SJCRH30 (cell line): Measurements from ENCODE around the gene ERFE. TPM values are rescaled to one million over a fixed set of nuclear protein-coding genes. Genes with fewer than 3 reads are reported as not detected.

Experiments used
- DNase-seq, 2 experiments: peaks; one replicate each; pipeline ENCODE4 v3.0.0-alpha.2; 2015 to 2020
- H3K27ac ChIP-seq: fragments of 250-450 bp; sonication (Bioruptor Pico); 2 replicates; pipeline ENCODE4 v1.5.1; 2020; ENCODE audit warnings: mild to moderate bottlenecking, moderate library complexity
- H3K27me3 ChIP-seq: fragments of 250-450 bp; sonication (Bioruptor Pico); 2 replicates; pipeline ENCODE4 v1.5.1; 2020; ENCODE audit warnings: mild to moderate bottlenecking, moderate library complexity
- H3K36me3 ChIP-seq: fragments of 250-450 bp; sonication (Bioruptor Pico); 2 replicates; pipeline ENCODE4 v1.5.1; 2020; ENCODE audit warnings: mild to moderate bottlenecking, moderate library complexity
- H3K4me1 ChIP-seq: fragments of 250-450 bp; sonication (Bioruptor Pico); 2 replicates; pipeline ENCODE4 v1.5.1; 2020; ENCODE audit warnings: mild to moderate bottlenecking, moderate library complexity
- H3K4me3 ChIP-seq: fragments of 250-450 bp; sonication (Bioruptor Pico); 2 replicates; pipeline ENCODE4 v1.5.1; 2020; ENCODE audit warnings: mild to moderate bottlenecking, moderate library complexity
- H3K9me3 ChIP-seq: fragments of 250-450 bp; sonication (Bioruptor Pico); replicated peaks from 2 replicates; pipeline ENCODE4 v1.5.1; 2020; ENCODE audit warnings: mild to moderate bottlenecking, moderate library complexity
- total RNA-seq: library from RNA; depleted of rRNA; stranded (reverse); fragments of >200 nt; shearing (Covaris generic); gene quantifications from 2 replicates; pipeline ENCODE4 v1.2.3, GENCODE V29; 2014

ERFE gene
- total RNA-seq, 1 experiment from 2014 or later: 10.4 TPM

DNA sequence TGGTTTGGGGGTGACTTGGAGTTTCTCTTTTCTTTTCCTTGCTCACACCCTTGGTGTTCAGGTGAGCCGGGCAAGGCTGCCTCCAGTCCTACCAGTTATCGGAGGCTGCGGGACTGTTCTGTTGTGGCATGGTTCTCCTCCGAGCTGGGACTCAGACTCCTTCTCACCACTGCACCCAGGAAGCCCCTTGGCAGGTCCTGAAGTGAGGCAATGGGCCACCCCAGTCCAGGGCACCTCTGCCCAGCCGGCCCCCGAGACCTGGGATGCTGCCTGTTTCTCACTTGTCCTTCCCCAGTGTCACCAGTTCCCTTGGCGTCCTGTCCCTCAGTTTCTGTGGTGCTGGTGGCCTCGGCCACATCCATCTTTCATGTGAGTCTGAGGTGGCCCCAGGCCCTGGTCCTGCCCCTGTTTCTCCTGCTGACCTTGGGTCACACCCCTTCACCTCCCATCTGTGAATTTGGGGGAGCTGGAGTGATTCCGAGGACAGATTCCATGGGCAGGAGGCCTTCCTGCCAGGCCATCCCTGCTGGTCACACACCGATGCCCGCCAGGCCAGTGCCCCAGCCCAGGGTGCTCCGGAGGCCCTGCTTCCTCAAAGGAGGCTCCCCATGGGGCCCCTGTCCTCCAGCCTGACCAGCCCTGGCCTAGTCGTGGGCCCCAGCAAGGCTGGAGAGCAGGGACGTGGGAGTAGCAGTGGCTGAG lies 26.9 kb upstream of the ERFE start:
- no peak for DNase-seq
- H3K4me3 ChIP-seq: no peak overlapping the region

DNA sequence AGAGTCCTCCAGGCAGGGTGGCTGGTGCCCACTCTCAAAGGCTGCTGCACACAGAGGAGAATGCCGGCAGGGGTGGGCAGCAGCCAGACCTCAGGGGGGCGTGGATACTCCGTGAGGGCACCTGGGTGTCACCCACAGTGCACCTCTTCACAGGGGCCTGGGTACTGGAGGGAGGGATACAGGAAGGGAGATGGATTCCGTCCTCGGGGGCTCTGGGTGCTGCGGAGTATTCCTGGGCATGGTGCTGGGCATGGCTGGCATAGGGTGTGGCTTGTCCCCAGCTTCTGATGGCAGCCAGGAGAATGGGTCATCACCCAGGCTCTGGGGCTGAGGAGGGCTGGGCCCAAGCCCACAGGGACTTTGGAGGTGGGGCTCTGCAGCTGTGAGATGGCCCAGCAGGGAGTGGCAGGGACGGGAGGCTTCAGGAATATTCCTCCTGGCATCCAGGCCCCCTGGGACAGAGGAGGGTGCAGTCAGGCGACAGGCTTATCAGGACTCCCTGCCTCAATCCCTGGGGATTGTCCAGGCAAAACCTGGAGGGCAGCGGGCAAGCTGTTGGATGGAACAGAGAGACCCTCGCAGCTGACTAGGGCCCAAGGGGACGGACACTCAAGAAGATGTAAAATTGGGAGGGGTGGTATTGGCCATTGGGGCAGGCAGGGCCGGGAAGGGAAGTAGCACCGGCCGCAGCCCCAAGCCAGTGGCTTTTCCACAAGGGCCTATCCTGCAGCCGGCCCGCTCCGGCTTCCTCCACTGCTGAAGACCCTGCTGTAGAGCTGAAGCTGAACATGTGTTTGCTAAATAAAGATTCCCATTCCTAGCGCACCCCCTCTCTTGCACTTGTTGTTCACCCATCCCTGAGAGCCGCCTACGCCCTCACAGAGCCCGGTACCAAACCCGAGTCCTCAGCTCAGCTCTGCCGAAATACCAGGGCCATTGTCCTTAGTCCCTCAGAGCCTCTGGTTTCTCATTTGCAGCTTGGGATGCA lies 26.0 kb upstream of the ERFE start:
- H3K4me3 ChIP-seq: no peak overlapping the region
- no peak for DNase-seq
- no peaks in the 10 kb centered on the region; the same call in 1 of the 2 replicates for H3K27me3 ChIP-seq
- no peaks in the 10 kb centered on the region for H3K36me3 ChIP-seq
- peaks cover 31% of the 10 kb centered on the region for H3K4me1 ChIP-seq
- H3K27ac ChIP-seq: no peak overlapping the region
- no peaks in the 10 kb centered on the region for H3K9me3 ChIP-seq

More for the DNA sequence above, 26.9 kb upstream of the ERFE start:
- H3K36me3 ChIP-seq: no peaks in the 10 kb centered on the region
- H3K4me1 ChIP-seq: peaks cover 27% of the 10 kb centered on the region
- H3K27ac ChIP-seq: no peak overlapping the region
- H3K9me3 ChIP-seq: no peaks in the 10 kb centered on the region
- no peaks in the 10 kb centered on the region; the same call in 1 of the 2 replicates for H3K27me3 ChIP-seq

DNA sequence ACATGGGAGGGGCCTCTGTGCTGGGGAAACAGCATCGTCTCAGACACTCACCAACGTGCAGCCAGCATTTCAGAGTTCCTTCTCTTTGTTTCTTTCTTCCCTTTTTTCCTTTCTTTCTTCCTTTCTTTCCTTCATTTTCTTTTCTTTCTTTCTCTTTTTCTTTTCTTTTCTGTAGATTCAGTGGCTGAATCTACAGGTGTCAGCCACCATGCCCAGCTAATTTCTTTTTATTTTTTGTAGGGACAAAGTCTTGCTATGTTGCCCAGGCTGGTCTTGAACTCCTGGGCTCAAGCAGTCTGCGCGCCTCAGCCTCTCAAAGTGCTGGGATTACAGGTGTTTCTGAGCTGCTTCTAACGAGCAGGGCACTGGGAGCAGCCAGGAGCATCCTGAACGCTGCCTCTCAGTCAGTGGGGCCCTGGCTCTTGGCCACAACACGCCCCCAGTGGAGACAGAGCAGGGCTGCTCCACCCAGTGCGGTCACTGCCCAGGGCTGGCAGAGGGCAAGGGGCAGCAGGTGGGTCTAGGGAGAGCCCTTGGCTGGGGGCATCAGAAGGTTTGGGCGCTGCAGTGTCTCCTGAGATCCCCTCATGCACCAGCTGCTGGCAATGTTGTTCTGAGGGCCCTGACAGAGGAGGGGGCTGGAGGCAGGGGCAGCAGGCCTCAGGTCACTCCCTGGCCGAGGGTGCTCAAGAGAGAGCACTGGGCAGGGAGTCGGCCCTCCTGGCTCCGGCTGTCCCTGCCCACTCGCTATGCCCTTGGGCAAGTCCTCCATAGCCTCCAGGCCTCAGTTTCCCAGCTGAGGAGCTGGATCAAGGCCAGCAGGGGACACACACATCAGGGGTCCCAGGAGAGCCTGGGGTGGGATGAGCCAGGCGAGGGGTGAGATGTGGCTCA lies 25.0 kb upstream of the ERFE start:
- Histone ChIP-seq H3K27me3 (no peaks in the 10 kb centered on the region; the same call in 1 of the 2 replicates), H3K4me3 (no peak overlapping the region), H3K27ac (no peak overlapping the region), H3K4me1 (peaks cover 41% of the 10 kb centered on the region), H3K36me3 (no peaks in the 10 kb centered on the region), H3K9me3 (no peaks in the 10 kb centered on the region)
- no peak for DNase-seq

GRCh38 chr2:238134393-238134785 lies 24.4 kb upstream of the ERFE start:
- peaks cover 47% of the 10 kb centered on the region for H3K4me1 ChIP-seq
- no peaks in the 10 kb centered on the region for H3K36me3 ChIP-seq
- no peak overlapping the region for H3K27ac ChIP-seq
- no peak overlapping the region for H3K4me3 ChIP-seq
- H3K27me3 ChIP-seq: no peaks in the 10 kb centered on the region; the same call in 1 of the 2 replicates
- no peaks in the 10 kb centered on the region for H3K9me3 ChIP-seq
- peak; percentile 55 to 56 for DNase-seq

DNA sequence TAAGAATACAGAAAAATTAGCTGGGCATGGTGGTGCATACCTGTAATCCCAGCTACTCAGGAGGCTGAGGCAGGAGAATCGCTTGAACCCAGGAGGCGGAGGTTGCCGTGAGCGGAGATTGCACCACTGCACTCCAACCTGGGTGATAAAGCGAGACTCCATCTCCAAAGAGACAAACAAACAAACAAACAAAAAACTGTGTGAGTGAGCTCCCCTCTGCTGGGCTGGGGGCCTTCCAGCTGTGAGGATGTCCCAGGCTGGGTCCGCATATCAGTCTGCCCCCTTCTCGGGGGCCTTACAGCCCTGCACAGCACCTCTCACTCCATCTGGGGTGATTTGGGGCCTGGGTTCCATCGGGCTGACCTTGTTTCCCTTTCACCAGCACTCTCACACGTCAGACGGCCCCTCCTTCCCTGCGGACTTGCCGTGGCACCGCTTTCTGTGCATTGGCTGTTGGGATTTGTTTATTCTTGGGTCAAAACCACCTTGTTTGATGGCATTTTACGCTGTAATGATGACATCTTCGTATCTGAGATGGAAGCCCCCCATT lies 23.1 kb upstream of the ERFE start:
- Histone ChIP-seq H3K9me3 (no peaks in the 10 kb centered on the region), H3K27me3 (no peaks in the 10 kb centered on the region; the same call in 1 of the 2 replicates), H3K4me1 (peaks cover 54% of the 10 kb centered on the region), H3K4me3 (no peak overlapping the region), H3K27ac (no peak overlapping the region), H3K36me3 (no peaks in the 10 kb centered on the region)
- no peak for DNase-seq

GRCh38 chr2:238136820-238137537 lies 21.8 kb upstream of the ERFE start:
- no peaks in the 10 kb centered on the region; the same call in 1 of the 2 replicates for H3K27me3 ChIP-seq
- no peak for DNase-seq
- H3K36me3 ChIP-seq: no peaks in the 10 kb centered on the region
- no peak overlapping the region for H3K27ac ChIP-seq
- no peak overlapping the region for H3K4me3 ChIP-seq
- H3K9me3 ChIP-seq: no peaks in the 10 kb centered on the region
- H3K4me1 ChIP-seq: peaks cover 63% of the 10 kb centered on the region

DNA sequence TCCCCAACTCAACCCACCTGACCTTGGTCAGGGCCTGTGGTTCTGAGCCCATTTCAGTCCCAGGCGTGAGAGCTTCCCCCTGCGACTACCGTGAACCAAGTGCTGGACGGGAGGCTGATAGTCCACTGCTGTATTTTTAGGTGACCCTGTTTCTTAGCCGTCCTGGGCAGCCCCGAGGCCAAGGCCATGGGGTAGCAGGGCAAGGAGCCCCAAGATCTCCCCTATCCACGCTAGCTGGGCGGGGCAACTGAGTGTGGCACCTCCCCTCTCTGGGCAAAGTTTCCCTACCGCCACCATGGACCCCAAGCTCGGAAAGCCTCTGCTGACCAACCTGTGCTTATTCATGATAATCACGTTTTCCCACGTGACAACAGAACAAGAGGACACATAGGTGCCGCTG lies 20.9 kb upstream of the ERFE start:
- H3K27me3 ChIP-seq: no peaks in the 10 kb centered on the region; the same call in 1 of the 2 replicates
- no peaks in the 10 kb centered on the region for H3K36me3 ChIP-seq
- no peak overlapping the region for H3K4me3 ChIP-seq
- no peak for DNase-seq
- no peak overlapping the region for H3K27ac ChIP-seq
- H3K9me3 ChIP-seq: no peaks in the 10 kb centered on the region
- H3K4me1 ChIP-seq: peaks cover 70% of the 10 kb centered on the region

GRCh38 chr2:238138331-238139195 lies 20.2 kb upstream of the ERFE start, which contains the start of gene KLHL30:
Gene KLHL30 (plus strand): TSS chr2:238138668. CDS start chr2:238140755, 2,087 bp downstream.
- peak; percentile 72 to 75 for DNase-seq
- Histone ChIP-seq H3K4me1 (peaks cover 70% of the 10 kb centered on the region), H3K27me3 (no peaks in the 10 kb centered on the region; the same call in 1 of the 2 replicates), H3K27ac (peak within 1 kb of the TSS; percentile 47), H3K4me3 (peak within 1 kb of the TSS; percentile 56), H3K36me3 (no peaks in the 10 kb centered on the region), H3K9me3 (no peaks in the 10 kb centered on the region)

- peak overlapping the region; percentile 47 for H3K27ac ChIP-seq
- peaks cover 67% of the 10 kb centered on the region for H3K4me1 ChIP-seq
- no peaks in the 10 kb centered on the region for H3K36me3 ChIP-seq
- H3K27me3 ChIP-seq: no peaks in the 10 kb centered on the region
- peak; percentile 43 to 53 for DNase-seq
- H3K9me3 ChIP-seq: no peaks in the 10 kb centered on the region
- peak overlapping the region; percentile 56 for H3K4me3 ChIP-seq
These were observed 19.4 kb upstream of the ERFE start for GRCh38 chr2:238139196-238140039.

- no peaks in the 10 kb centered on the region for H3K27me3 ChIP-seq
- H3K27ac ChIP-seq: no peak overlapping the region
- H3K4me3 ChIP-seq: no peak overlapping the region
- H3K9me3 ChIP-seq: no peaks in the 10 kb centered on the region
- H3K4me1 ChIP-seq: peaks cover 63% of the 10 kb centered on the region
- no peaks in the 10 kb centered on the region for H3K36me3 ChIP-seq
- no peak for DNase-seq
These were observed 18.7 kb upstream of the ERFE start for GRCh38 chr2:238140040-238140439.

GRCh38 chr2:238140721-238141540 lies 17.8 kb upstream of the ERFE start:
- no peaks in the 10 kb centered on the region for H3K27me3 ChIP-seq
- H3K36me3 ChIP-seq: no peaks in the 10 kb centered on the region
- peaks cover 63% of the 10 kb centered on the region for H3K4me1 ChIP-seq
- no peaks in the 10 kb centered on the region for H3K9me3 ChIP-seq
- no peak overlapping the region for H3K4me3 ChIP-seq
- no peak for DNase-seq
- no peak overlapping the region for H3K27ac ChIP-seq
